ENCODE results near the gene LMBR1. TPM values are rescaled to one million over a fixed set of nuclear protein-coding genes. Genes with fewer than 3 reads are reported as not detected.
"Not testable (repeated sequence)": the region's sequence is repeated elsewhere in the genome, so short reads cannot be mapped to it uniquely, and the experiment has no call there.

LMBR1 gene
- total and polyA plus RNA-seq, 2 experiments from 2014 or later: 21.8 to 26.7 TPM

DNA sequence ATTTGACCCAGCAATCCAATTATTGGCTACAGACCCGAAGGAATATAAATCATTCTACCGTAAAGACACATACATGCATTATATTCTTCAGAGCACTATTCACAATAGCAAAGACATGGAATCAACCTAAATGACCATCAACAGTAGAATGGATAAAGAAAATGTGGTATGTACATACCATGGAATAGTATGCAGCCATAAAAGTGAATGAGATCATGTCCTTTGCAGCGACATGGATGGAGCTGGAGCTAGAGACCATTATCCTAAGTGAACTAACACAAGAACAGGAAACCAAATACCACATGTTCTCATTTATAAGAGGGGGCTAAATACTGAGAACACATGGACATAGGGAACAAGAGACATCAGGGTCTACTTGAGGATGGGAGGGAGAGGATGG is 44.0 kb downstream of the LMBR1 start:
- Histone ChIP-seq H3K27me3 (replicated peaks; ENCODE audit: insufficient read depth) (no peaks in the 10 kb centered on the region), H3K4me1 (ENCODE audit: insufficient read depth) (no peaks in the 10 kb centered on the region), H3F3A (ENCODE audit: insufficient read depth) (no peaks in the 10 kb centered on the region), H3K4me2 (ENCODE audit: unreplicated experiment) (no peak overlapping the region), H4K20me1 (ENCODE audit: insufficient read depth) (no peaks in the 10 kb centered on the region), H3K9me3 (ENCODE audit: low read depth) (no peaks in the 10 kb centered on the region), H3K27ac (no peak overlapping the region), H3K4me3 (no peak overlapping the region), H3K36me3 (ENCODE audit: low read depth) (no peaks in the 10 kb centered on the region), H2AFZ (no peak overlapping the region), H3K9me2 (ENCODE audit: insufficient read depth) (no peaks in the 10 kb centered on the region; the same call in 1 of the 2 replicates), H3K79me2 (ENCODE audit: insufficient read depth) (peaks cover 67% of the 10 kb centered on the region), H3K9ac (no peak overlapping the region)
- 93 to 97% methylated on average over 3 of the region's 3 CpGs for WGBS, 2 experiments (ENCODE audit: low coverage in 1 of 2, low lambda C conversion rate in 2 of 2, missing lambda C conversion rate in 2 of 2)
- DNase-seq: no peak
- in situ Hi-C loops (cut with MboI): no loop called here
- TF ChIP-seq EZH2phosphoT487 (IDR thresholded peaks at IDR 0.05; ENCODE audit: insufficient read depth, low read depth): no peak
- TF ChIP-seq EZH2 (IDR thresholded peaks at IDR 0.05; ENCODE audit: insufficient read depth, poor library complexity, severe bottlenecking): no peak

DNA sequence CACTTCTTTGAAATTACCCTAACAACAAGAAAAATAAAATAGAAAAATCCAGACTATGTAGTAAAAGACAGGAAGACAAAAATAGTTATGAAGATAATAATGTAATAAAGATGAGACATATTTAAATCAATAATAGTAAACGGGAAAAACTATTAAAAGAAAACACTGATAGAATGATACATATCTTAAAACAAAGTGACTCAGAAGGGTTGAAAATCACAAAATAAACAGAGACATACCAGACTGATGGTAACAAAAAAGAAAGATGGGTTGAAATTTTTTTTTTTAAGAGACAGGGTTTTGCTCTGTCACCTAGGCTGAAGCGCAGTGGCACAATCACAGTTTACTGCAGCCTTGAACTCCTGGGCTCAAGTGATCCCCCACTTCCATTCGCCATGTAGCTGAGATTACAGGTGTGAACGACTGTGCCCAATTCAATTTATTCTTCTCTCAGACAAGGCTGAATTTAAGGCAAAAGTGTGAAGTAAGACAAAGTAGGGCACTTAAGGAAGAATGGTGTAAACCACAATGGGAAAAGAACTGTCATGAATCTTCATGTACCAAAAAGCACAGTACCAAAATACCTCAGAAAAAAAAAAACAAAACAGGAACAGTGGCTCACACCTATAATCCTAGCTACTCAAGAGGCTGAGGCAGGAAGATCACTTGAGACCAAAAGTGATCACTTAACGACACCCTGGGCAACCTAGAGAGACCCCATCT is 47.4 kb downstream of the LMBR1 start:
- H3K4me2 ChIP-seq (ENCODE audit: unreplicated experiment): no peak overlapping the region
- H3K27ac ChIP-seq: no peak overlapping the region
- TF ChIP-seq EZH2 (IDR thresholded peaks at IDR 0.05; ENCODE audit: insufficient read depth, poor library complexity, severe bottlenecking): no peak
- TF ChIP-seq EZH2phosphoT487 (IDR thresholded peaks at IDR 0.05; ENCODE audit: insufficient read depth, low read depth): no peak
- no peak overlapping the region for H3K4me3 ChIP-seq
- H3F3A ChIP-seq (ENCODE audit: insufficient read depth): no peaks in the 10 kb centered on the region
- no peaks in the 10 kb centered on the region for H3K4me1 ChIP-seq (ENCODE audit: insufficient read depth)
- no peak overlapping the region for H3K9ac ChIP-seq
- 89 to 94% methylated on average over 5 of the region's 5 CpGs for WGBS, 2 experiments (ENCODE audit: low coverage in 1 of 2, low lambda C conversion rate in 2 of 2, missing lambda C conversion rate in 2 of 2)
- H3K79me2 ChIP-seq (ENCODE audit: insufficient read depth): peaks cover 57% of the 10 kb centered on the region
- no peak overlapping the region for H2AFZ ChIP-seq
- H3K36me3 ChIP-seq (ENCODE audit: low read depth): no peaks in the 10 kb centered on the region
- DNase-seq: no peak
- H4K20me1 ChIP-seq (ENCODE audit: insufficient read depth): no peaks in the 10 kb centered on the region
- H3K9me2 ChIP-seq (ENCODE audit: insufficient read depth): no peaks in the 10 kb centered on the region; the same call in 1 of the 2 replicates
- no peaks in the 10 kb centered on the region for H3K27me3 ChIP-seq (replicated peaks; ENCODE audit: insufficient read depth)
- no peaks in the 10 kb centered on the region for H3K9me3 ChIP-seq (ENCODE audit: low read depth)
- in situ Hi-C loops (cut with MboI): no loop called here

GRCh38 chr7:156843582-156843981 is 49.4 kb downstream of the LMBR1 start:
- H2AFZ ChIP-seq; DNase-seq; in situ Hi-C loops (cut with MboI); H3K9ac ChIP-seq; H3K27ac ChIP-seq; H3K4me2 ChIP-seq (ENCODE audit: unreplicated experiment); H4K20me1 ChIP-seq (ENCODE audit: insufficient read depth); H3K4me3 ChIP-seq; H3K36me3 ChIP-seq (ENCODE audit: low read depth); H3K9me3 ChIP-seq (ENCODE audit: low read depth); H3K9me2 ChIP-seq (ENCODE audit: insufficient read depth); H3K27me3 ChIP-seq (replicated peaks; ENCODE audit: insufficient read depth); H3F3A ChIP-seq (ENCODE audit: insufficient read depth); H3K4me1 ChIP-seq (ENCODE audit: insufficient read depth): not testable (repeated sequence)
- 84% methylated on average over 6 of the region's 6 CpGs for WGBS, 2 experiments (ENCODE audit: low coverage in 1 of 2, low lambda C conversion rate in 2 of 2, missing lambda C conversion rate in 2 of 2)
- H3K79me2 ChIP-seq (ENCODE audit: insufficient read depth): peaks cover 43% of the 10 kb centered on the region

DNA sequence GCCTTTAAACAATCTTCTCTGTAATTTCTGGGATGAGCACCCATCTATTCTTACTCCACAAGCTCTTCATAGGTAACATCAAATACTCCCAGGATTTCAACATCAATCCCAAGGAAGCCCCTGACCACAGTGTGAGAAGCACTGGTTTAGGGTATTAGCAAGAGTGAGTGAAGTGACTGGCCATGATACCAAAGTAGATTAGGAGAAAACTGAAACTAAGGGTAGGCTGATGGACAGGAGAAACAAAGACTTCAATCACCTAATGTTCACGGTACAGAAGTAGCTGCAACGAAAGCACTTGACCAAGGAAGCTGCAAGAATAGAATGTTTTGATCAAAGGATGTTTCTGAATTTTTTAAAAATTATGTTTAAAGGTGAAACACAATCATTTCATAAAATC is 49.8 kb downstream of the LMBR1 start:
- H4K20me1 ChIP-seq (ENCODE audit: insufficient read depth): no peaks in the 10 kb centered on the region
- WGBS, 2 experiments (ENCODE audit: low coverage in 1 of 2, low lambda C conversion rate in 2 of 2, missing lambda C conversion rate in 2 of 2): 100% methylated on average over 2 of the region's 2 CpGs
- no peaks in the 10 kb centered on the region for H3K36me3 ChIP-seq (ENCODE audit: low read depth)
- no peak for DNase-seq
- no peaks in the 10 kb centered on the region for H3K27me3 ChIP-seq (replicated peaks; ENCODE audit: insufficient read depth)
- in situ Hi-C loops (cut with MboI): no loop called here
- peaks cover 8% of the 10 kb centered on the region; the same call in 1 of the 2 replicates for H3K4me1 ChIP-seq (ENCODE audit: insufficient read depth)
- H2AFZ ChIP-seq: no peak overlapping the region
- H3K9me3 ChIP-seq (ENCODE audit: low read depth): no peaks in the 10 kb centered on the region
- H3K9ac ChIP-seq: no peak overlapping the region
- no peak overlapping the region for H3K4me2 ChIP-seq (ENCODE audit: unreplicated experiment)
- H3K4me3 ChIP-seq: no peak overlapping the region
- H3K27ac ChIP-seq: no peak overlapping the region
- H3K79me2 ChIP-seq (ENCODE audit: insufficient read depth): peaks cover 43% of the 10 kb centered on the region
- H3K9me2 ChIP-seq (ENCODE audit: insufficient read depth): no peaks in the 10 kb centered on the region
- TF ChIP-seq EZH2 (IDR thresholded peaks at IDR 0.05; ENCODE audit: insufficient read depth, poor library complexity, severe bottlenecking) (no peak), EZH2phosphoT487 (IDR thresholded peaks at IDR 0.05; ENCODE audit: insufficient read depth, low read depth) (no peak)
- no peaks in the 10 kb centered on the region for H3F3A ChIP-seq (ENCODE audit: insufficient read depth)

Measured in GM23248 (cell line).